Measurements from ENCODE around the gene CEP162.
"Not testable (repeated sequence)": the region's sequence is repeated elsewhere in the genome, so short reads cannot be mapped to it uniquely, and the experiment has no call there.

CEP162 gene

GRCh38 chr6:84150705-84151104, 76.7 kb downstream of the CEP162 start:
- peak; percentile 90 for DNase-seq

GRCh38 chr6:84141521-84141920, 85.9 kb downstream of the CEP162 start:
- DNase-seq: no peak

GRCh38 chr6:84139311-84139710, 88.1 kb downstream of the CEP162 start:
- no peak for DNase-seq

- no peak for DNase-seq
Observed at GRCh38 chr6:84137989-84138575, 89.4 kb downstream of the CEP162 start.

- DNase-seq: peak; percentile 90
Observed at GRCh38 chr6:84137051-84137375, 90.4 kb downstream of the CEP162 start.

GRCh38 chr6:84136364-84137050, 90.9 kb downstream of the CEP162 start:
- peak; percentile 49 for DNase-seq

- DNase-seq: no peak
Observed at GRCh38 chr6:84135291-84135690, 92.2 kb downstream of the CEP162 start.

- DNase-seq: not testable (repeated sequence)
Observed at GRCh38 chr6:84133385-84133784, 94.1 kb downstream of the CEP162 start.

GRCh38 chr6:84129588-84129987, 97.9 kb downstream of the CEP162 start:
- not testable (repeated sequence) for DNase-seq

- DNase-seq: no peak
Observed at GRCh38 chr6:84123186-84123585, 104.3 kb downstream of the CEP162 start.

GRCh38 chr6:84119277-84119676, 108.2 kb downstream of the CEP162 start:
- DNase-seq: no peak

GRCh38 chr6:84118191-84118590, 109.3 kb downstream of the CEP162 start:
- DNase-seq: no peak

- not testable (repeated sequence) for DNase-seq
Observed at GRCh38 chr6:84114933-84115594, 112.4 kb downstream of the CEP162 start.

GRCh38 chr6:84111351-84111750, 116.1 kb downstream of the CEP162 start:
- not testable (repeated sequence) for DNase-seq

- peak; percentile 86 for DNase-seq
Observed at GRCh38 chr6:84107495-84107894, 119.9 kb downstream of the CEP162 start.

- not testable (repeated sequence) for DNase-seq
Observed at GRCh38 chr6:84105215-84105924, 122.1 kb downstream of the CEP162 start.

- DNase-seq: no peak
Observed at GRCh38 chr6:84103029-84103428, 124.4 kb downstream of the CEP162 start.

GRCh38 chr6:84095156-84095555, 132.3 kb downstream of the CEP162 start:
- peak; percentile 55 for DNase-seq

- DNase-seq: no peak
Observed at GRCh38 chr6:84093441-84094435, 133.7 kb downstream of the CEP162 start.

- no peak for DNase-seq
Observed at GRCh38 chr6:84089552-84089951, 137.9 kb downstream of the CEP162 start.

GRCh38 chr6:84089081-84089480, 138.4 kb downstream of the CEP162 start:
- DNase-seq: no peak
